HG03135 (cell line): ENCODE results near the gene GNG7.
A peak's percentile ranks its signal among the peaks of the same experiment; 100 is the strongest.
"Not testable (repeated sequence)": the region's sequence is repeated elsewhere in the genome, so short reads cannot be mapped to it uniquely, and the experiment has no call there.

Source experiments
- ATAC-seq: cut with Tn5 transposase; IDR thresholded peaks from one replicate; pipeline ENCODE4 v1.9.1; 2021; ENCODE audit warnings: mild to moderate bottlenecking, moderate library complexity; ENCODE audit not compliant: unreplicated experiment

GNG7 gene

DNA sequence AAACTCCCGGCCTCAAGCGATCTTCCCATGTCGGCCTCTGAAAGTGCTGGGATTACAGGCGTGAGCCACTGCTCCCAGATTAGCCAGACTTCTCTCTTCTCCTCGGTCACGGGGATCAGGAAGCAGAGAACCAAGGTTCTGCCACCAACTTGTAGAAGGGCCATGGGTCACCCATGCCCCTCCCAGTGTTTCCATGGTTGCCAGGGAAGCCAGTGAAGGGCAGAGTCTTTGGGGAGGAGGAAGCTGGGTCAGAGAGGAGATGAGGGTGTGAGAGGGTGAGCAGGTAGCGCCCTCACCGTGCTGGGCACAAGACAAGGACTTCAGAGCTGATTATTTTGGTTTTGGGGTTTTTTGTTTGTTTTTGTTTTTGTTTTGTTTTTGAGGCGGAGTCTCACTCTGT lies 77.1 kb downstream of the GNG7 start:
- ATAC-seq = no peak

- no peak for ATAC-seq
These were observed 77.9 kb downstream of the GNG7 start for GRCh38 chr19:2624537-2625091.

- ATAC-seq = no peak
These were observed 78.7 kb downstream of the GNG7 start for GRCh38 chr19:2623798-2624197.

DNA sequence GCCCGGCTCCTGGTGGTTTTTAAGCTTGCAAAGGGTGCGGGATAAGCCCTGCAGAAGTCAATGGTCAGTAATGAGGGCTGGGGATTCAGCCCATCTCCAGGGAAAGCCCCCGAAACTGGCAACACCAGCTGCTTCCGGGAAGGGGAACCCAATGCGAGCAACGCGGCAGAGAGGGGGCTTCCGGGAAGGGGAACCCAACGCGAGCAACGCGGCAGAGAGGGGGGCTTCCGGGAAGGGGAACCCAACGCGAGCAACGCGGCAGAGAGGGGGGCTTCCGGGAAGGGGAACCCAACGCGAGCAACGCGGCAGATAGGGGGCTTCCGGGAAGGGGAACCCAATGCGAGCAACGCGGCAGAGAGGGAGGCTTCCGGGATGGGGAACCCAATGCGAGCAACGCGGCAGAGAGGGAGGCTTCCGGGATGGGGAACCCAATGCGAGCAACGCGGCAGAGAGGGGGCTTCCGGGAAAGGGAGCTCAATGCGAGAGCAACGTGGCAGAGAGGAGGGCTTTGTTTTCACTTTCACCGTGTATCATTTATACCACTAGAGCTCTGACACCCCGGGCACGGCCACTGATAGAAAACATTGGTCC lies 80.0 kb downstream of the GNG7 start:
- ATAC-seq = not testable (repeated sequence)

DNA sequence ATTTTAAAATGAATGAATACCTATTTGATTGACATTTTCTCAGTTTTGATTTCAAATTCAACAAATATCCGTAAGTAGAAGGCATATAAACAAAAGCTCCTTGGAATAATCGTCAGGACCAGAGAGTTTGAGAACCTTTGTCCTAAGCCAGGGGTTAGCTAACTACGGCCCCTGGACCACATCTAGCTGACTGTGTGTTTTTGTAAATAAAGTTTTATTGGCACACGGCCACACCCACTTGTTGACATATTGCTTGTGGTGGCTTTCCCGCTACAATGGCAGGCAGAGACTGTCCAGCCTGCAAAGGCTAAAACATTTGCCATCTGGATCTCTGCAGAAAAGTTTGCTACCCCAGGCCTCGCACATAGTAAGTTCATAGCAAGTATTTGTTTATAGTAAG lies 83.4 kb downstream of the GNG7 start:
- no peak for ATAC-seq

GRCh38 chr19:2618611-2619010 lies 83.9 kb downstream of the GNG7 start:
- ATAC-seq = no peak

DNA sequence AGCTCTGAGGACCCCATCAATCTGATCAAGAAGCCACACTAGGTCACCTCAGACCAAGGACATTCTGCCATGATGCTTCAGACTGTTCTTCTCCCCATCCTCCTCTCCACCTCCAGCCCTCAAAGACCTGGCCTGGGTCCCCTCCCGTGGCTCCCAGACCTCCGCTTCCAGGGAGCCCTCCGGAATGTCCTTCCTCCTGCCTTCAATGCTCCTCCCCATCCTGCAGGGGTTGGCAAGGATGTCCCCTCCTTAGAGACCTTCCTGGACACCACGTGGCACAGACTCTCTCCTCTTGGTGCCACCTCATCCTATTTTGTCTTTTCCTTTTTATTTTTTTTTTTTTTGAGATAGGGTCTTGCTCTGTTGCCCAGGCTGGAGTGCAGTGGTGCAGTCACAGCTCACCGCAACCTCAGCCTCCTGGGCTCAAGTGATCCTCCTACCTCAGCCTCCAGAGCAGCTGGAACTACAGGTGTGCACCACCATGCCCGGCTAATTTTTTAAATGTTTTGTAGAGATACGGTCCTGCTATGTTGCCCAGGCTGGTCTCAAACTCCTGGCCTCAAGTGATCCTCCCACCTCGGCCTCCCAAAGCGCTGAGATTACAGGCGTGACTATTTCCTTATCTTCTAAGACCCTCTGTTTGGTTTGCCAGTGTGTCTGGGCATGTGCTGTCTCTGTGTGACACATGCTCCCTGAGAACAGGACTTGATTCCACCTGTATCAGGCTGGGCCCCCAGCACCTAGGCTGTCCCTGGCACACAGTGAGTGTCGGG lies 84.9 kb downstream of the GNG7 start:
- ATAC-seq = no peak

DNA sequence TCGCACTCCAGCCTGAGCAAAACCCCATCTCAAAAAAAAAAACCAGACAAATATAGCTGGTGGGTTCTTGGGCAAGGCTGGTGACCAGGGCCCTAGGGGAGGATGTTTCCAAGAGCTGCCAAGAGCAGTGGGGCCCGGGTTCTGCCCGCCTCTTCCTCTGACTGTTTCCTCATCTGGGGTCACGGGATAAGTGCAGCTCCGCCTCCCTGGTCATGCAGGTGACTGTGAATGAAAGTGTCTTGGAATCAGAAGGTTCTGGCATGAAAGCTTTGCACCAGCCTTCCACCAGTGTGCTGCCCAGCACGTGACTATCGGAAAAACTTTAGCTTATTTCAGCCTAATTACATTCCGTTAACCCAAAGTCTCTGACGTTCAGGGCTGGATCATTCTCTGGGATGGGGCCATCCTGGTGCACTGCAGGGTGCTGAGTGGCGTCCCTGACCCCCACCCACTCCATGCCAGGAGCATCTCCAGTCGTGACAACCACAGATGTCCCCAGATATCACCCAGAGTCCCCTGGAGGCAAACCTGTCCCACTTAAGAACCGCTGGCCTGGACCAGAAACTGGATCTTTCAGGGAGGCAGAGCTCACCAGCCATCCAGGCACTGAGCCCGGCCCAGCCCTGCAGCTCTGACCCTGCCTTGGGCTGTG lies 85.6 kb downstream of the GNG7 start:
- ATAC-seq = no peak

GRCh38 chr19:2615782-2616181 lies 86.7 kb downstream of the GNG7 start:
- ATAC-seq = no peak

GRCh38 chr19:2613507-2614295 lies 88.8 kb downstream of the GNG7 start:
- no peak for ATAC-seq

DNA sequence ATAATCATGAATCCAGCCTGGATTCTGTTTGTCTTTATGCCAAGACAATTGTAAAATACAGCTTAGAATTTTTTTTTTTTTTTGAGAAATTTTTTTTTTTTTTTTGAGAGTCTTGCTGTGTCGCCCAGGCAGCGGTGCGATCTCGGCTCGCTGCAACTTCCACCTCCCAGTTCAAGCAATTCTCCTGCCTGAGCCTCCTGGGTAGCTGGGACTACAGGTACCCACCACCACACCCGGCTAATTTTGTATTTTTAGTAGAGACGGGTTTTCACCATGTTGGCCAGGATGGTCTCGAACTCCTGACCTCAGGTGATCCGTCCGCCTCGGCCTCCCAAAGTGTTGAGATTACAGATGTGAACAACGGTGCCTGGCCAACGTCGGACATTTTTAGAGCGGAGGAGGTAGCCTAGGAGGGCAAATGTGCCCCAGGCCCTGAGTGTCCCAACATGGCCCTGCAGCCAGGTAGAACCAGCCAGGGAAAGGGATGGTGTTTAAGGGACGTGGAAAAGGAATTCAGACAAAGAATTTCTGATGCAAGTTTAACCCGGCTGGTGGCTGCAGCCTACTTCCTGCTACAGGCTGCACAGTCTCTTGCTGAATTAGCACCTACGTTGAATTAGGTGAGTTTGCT lies 89.8 kb downstream of the GNG7 start:
- no peak for ATAC-seq

DNA sequence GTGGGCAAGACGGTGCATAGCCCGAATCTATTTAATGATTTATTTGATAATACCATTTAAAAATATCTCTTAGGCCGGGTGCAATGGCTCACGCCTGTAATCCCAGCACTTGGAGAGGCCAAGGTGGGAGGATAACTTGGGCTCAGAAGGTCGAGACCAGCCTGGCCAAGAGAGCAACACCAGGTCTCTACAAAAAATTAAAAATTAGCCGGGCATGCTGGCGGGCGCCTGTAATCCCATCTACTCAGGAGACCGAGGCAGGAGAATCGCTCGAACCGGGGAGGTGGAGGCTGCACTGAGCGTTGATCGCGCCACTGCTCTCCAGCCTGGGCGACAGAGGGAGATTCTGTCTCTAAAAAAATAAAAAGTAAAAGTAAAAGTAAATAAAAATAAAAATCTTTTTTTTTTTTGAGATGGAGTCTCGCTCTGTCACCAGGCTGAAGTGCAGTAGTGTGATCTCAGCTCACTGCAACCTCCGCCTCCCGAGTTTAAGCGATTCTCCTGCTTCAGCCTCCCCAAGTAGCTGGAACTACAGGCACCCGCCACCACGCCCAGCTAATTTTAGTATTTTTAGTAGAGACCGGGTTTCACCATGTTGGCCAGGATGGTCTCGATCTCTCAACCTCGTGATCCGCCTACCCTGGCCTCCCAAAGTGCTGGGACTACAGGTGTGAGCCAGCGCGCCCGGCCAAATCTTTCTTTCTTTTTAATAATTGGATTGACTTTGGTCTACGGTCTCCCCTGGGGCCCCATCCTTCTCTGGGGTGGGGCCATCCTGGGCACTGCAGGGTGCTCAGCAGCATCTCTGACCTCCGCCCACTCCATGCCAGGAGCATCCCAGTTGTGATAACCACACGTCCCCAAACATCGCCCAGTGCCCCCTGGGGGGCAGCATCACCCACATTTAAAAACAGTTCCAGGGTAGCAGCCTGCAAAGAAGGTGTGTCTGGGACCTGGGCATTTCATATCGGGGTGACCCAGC lies 90.7 kb downstream of the GNG7 start:
- no peak for ATAC-seq

GRCh38 chr19:2610637-2611482 lies 91.6 kb downstream of the GNG7 start:
- ATAC-seq = peak; percentile 37

DNA sequence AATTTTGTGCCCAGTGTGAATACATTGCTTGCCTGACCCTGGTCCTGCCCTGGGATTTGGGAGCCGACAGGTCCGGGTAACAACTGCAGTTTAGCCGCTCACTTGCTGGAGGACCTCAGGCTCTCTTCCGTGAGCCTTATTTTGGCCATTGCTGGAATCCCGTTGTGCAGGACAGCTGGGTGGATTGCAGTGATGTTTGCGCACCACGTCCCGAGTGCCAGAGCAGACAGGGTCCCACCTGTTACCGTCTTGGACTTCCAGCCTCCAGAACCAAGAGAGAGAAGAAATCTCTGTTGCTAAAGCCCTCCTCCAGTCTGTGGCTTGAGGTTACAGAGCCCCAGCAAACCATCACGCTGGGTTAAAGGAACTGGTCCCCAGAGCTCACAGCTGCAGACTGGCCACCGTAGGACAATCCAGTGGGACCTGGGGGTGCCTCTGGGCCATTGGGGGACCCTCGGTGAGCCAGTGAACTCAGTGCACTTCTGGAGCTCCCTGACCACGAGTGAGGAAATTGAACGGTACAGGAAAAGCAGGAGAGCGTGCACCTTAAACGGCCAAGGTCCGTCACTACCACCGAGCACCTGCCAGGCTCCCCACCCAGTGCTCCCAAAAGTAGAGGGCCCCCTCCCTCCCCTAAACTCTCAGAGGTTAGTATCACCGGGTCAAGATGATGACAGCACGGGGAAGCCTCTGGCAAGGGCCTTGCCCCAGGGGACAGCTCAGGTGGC lies 92.9 kb downstream of the GNG7 start:
- ATAC-seq = no peak

DNA sequence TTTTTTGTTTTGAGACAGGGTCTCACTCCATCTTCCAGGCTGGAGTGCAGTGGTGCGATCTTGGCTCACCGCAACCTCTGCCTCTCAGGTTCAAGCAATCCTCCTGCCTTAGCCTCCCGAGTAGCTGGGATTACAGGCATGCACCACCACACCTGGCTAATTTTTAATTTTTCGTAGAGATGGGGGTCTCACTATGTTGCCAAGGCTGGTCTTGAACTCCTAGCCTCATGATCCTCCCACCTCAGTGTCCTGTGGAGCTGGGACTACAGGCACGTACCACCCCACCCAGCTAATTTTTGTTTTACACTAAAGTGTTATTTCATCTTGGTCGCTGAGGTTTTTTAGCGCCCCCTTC lies 93.5 kb downstream of the GNG7 start:
- ATAC-seq = not testable (repeated sequence)

DNA sequence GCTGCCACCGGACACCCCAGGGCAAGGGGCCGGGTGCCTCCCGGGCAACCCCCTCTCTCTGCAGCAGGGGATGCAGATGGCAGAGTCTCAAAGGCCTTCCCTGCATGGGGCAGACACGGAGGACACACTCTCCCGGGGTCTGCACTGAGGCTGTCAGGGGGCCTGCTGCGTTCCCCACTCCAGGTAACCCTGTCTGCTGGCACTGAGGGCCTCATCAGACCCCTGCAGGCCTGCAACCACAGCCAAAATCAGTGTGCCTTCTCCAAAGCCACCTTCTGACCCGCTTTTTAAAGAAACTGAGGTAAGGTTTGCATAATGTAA lies 93.9 kb downstream of the GNG7 start:
- ATAC-seq = no peak

GRCh38 chr19:2607712-2608601 lies 94.5 kb downstream of the GNG7 start:
- peak; percentile 33 for ATAC-seq
